GM19468 (cell line): ENCODE measurements around the gene SORBS1.

ENCODE experiments used
- ATAC-seq: cut with Tn5 transposase; IDR thresholded peaks from one replicate; pipeline ENCODE4 v1.9.1; 2021; ENCODE audit warnings: mild to moderate bottlenecking, moderate library complexity, moderate number of reproducible peaks; ENCODE audit not compliant: unreplicated experiment; ENCODE audit errors: extremely low read depth

Gene SORBS1

DNA sequence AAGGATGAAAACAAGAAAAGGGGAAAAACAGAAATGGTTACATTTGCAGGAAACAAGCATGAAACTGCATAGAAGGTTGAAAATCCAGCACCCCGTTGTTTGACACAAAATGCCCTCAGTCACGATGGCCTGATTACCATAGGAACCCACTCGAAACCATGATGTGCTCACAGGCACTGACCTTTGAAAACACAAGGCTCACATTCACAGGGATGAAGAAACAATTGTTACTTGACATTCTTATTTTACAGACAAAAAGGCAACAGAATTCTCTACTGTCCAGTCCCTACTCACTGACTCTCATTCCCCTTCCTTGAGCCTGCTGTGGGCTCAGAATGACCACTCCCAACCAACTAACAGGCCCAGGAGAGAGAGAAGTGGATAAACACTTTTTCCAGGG, 138.9 kb downstream of the SORBS1 start:
- ATAC-seq: no peak

DNA sequence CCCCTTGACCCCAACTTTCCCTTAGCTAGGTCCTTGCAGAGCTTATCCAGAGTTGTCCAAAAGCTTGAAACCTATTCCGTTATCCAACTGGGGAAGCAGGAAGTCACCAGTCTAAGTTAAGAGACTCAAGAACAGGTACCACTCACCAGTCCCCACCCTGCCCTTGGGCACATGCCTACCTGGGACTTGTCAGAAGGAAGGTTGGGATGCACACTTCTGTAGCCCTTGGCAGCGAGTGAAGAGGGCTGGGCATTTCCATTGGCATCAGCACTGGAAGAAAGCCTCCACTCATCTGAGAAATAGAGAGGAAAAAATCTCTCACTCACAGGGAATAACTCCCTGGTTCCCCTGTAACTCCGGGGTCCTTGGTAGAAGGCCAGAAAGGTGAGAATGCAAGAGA, 139.4 kb downstream of the SORBS1 start:
- no peak for ATAC-seq

DNA sequence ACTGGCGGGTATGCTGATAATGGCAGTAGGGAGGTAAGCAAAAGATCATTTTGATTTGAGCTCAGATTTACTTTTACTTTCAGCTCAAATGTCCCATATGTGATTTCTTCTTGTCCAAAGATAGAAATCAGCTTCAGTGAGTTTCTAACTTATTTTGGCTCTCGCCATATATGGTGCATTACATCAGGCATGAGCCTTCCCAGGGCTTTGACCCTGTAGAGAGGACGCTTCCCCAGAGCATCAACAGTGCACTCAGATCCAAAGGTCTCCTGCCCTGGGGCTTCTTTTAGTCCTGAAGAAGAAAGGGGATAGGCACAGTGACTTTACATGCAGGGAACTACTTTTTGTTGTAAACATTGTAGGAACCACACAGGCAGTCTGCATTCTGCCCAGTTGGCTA, 141.8 kb downstream of the SORBS1 start:
- no peak for ATAC-seq

DNA sequence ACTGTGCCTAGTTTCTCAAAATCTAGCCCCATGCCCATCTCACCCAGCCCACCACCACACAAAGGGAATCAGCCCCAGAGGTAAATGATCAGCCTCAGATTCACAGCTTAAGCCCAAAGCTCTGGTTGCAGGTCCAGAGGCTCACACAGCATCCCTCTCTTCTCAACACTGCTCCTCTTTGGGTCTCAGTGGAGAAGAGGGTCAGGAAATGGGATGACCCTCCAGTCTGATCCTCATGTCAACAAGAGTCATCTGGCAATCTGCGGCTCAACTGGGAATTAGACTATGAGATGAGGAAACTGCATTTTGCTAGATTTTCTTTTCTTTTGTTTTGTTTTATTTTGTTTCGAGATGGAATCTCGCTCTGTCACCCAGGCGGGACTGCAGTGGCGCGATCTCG, 144.2 kb downstream of the SORBS1 start:
- no peak for ATAC-seq

DNA sequence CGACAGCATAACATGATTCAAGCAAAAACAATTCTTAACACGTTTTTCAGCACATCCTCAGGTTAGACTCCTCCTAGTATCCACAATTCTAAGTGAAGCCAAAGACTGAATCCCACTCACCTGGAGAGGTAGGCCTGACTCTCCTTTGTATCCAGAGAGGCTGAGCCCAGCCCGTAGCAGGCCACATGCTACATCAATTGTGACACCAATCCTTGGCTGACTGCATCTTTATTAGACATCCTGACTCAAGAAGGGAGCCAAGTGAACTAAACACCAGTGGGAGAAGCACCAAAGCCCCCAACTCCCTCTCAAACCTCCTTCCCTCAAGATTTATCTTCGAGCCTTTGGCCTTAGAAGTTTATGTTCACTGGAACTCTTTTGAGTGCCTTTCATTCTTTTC, 144.9 kb downstream of the SORBS1 start:
- ATAC-seq: no peak

DNA sequence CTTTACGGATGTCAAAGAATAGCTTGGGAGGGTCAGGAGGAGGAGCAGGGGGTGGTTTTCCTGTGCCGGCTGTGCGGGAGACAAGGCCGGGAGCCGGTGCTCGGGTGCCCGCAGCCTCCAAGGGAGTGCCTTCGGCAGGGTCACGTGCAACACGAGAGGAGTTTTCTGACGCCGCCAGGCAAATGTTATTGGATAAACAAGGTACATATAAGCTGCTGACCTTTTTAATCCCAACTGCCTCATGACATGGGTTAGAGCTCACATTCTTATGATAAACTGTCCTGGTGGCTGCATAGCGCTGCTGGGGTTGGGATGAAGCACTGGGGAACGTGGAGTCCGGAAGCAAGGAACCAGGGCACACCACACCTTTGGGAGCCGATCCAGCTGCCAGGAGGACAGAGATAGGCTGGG, 145.5 kb downstream of the SORBS1 start:
- no peak for ATAC-seq

- no peak for ATAC-seq
Observed at GRCh38 chr10:95414844-95415485, 146.2 kb downstream of the SORBS1 start.

DNA sequence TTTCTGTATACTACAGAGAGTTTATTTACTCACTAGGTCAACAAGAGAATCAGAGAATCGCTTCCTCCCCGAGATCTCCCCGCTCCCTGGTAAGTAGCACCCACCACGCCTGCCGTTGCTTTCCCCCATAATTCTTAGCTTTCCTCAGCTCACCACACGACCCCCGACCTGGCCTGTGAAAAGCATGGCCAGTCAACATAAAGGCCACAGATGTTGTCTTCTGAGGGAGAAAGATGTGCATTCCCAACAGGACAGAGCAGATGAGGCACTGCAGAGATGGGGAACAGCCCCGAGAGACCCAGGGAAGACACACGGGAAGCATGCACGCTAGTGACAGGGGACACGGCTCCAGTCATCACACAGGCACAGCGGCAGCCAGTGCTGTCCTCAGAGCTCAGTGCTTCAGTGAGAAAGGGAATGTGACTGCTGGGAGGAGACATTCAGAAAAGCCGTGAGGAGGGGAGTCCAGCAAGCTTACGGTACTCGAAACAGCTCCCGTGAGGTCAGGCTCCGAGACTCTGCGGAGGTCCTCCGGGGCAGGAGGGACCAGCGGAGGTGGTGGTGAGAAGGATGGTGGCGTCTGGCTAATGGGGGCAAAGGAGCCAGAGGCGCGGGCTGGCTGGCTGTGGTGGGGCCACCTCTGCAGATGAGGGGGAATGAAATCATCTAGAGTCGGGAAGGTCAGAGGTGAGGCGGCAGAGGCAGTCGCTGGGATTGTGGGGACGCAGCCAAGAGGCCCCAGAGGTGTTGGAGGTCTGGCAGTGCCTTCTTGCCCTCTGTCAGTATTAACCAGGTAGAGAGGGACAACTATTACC, 146.9 kb downstream of the SORBS1 start:
- ATAC-seq: no peak

DNA sequence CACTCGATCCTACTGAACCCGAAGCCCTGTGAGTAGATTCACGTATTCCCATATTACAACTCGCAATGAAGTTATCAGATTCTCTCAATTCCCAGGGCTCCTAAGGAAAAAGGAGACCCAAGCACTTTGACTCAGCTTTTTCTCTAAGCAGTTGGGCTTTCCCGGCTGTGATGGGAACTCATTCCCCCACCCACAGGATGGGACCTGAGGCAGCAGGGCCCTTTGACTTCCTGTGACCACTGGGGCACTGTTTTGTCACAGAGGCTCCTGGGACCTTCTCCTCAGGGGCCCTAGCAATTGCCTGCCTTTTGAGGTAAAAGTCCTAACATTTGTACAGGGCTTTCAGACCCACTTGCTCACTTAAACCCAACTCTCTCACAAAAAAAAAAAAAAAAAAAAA, 147.6 kb downstream of the SORBS1 start:
- no peak for ATAC-seq

DNA sequence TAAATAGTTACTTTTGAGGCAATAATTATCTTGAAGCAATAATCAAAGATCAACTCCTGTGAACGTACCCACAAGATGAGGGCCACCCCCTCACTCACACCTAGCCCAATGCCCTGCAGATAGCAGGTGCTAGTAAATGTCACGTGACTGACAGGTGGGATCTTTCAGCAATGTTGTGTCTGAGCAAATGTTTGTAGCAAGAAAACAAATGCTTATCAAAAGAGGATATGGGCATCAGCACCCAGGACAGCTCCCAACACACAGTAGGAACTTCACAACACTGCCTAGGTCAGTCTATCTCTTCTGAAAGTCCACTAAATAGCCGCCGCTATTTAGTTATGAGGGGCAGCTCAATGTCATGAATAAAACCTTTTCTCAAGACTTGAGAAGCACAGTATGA, 149.5 kb downstream of the SORBS1 start:
- no peak for ATAC-seq

- no peak for ATAC-seq
Observed at GRCh38 chr10:95408983-95409873, 151.9 kb downstream of the SORBS1 start.

DNA sequence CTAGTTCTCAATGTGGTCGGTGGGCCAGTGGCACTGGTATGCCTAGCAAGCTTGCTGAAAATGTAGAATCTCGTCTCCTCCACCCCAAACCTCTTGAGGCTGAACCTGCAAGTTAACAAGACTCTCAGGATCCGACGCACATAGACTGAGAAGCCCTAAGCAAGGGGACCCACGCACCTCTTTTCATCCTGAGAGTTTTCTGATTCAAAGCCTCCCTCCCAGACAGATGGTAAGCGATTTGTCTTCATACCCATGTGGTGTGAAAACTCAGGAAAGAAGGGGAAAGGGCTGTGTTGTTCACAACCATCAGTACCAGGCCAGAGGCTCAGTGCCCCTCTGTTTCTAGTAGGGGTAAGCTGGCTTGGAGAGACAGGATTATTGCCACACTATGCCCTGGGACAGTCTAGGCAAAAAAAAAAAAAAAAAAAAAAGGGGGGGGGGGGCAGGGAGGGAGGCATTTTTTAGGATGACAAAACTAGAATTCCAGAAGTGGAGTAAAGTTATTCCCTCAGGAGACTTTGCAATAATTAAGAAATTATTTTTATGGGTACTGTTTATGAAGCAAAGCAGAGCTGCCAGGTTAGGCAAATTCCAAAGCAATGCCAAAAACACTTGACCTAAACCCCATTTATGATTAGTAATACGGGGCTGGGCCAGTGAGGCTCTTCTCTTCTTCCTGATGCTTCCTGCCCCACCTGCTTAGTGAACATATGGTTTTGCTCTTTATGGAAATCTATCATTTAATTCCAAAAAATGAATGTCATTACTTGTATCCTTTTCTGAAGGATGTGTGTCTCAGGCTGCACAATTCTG, 152.8 kb downstream of the SORBS1 start:
- ATAC-seq: no peak

DNA sequence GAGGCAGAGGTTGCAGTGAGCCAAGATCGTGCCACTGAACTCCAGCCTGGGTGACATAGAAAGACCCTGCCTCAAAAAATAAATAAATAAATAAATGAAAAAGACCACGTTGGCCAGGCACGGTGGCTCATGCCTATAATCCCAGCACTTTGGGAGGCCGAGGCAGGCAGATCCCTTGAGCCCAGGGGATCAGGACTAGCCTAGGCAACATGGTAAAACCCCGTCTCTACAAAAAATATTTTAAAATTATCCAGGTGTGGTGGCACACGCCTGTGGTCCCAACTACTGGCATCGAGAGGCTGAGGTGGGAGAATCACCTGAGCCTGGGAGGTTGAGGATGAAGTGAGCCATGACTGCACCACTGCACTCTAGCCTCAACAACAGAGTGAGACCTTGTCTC, 153.6 kb downstream of the SORBS1 start:
- ATAC-seq: no peak

DNA sequence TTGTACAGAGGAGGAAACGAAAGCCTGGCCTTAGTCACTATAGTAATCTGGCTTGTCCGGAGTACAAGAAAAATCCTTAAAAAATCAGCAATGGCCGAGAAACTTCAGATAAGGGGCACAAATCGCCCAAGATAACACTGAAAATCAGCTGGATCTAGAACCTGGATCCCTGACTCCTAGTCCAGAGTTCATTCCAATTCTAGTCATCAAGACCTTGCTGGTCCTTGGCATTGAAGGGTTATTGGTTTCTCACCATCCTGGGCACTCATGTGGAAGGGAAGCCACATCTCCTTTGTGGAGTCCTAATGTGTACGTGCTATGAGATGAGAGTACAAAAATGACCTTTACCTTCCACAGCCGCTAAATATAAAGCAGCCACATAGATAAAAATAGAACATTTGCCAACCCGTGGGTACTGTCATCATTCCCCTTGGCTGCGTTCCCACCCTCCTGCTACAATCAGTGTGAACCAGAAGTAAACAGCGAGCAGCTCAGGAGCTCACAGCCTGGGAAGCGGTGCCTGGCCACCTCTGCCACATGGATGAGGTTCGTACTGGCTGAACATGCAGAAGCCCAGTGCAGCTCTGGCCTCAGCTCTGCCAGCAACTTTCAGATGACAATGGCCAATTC, 154.4 kb downstream of the SORBS1 start:
- no peak for ATAC-seq

DNA sequence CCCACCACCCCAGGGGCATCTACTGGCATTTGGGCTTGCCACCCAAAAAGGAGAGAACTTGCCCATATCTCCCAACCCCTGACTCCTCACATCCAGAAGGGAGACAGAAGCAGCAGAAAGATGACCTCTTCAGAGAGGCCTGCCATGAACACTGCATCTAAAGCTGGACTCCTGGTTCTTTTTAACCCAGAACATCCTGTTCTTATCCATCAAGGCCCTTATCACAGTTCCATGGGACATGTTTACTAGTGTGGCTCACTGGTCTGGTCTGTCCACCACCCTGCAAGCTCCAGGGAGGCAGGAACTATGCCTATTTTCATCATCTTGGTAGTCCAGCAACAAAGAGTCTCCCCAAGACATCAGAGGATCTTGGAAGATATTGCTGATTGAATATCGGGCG, 155.5 kb downstream of the SORBS1 start:
- ATAC-seq: no peak

- no peak for ATAC-seq
Observed at GRCh38 chr10:95404864-95405263, 156.3 kb downstream of the SORBS1 start.

GRCh38 chr10:95404462-95404858, 156.7 kb downstream of the SORBS1 start:
- no peak for ATAC-seq

- ATAC-seq: no peak
Observed at GRCh38 chr10:95403700-95404461, 157.3 kb downstream of the SORBS1 start.
